Panc1 (cell line): ENCODE data around the gene NDUFAF7. TPM values are rescaled to one million over a fixed set of nuclear protein-coding genes. Genes with fewer than 3 reads are reported as not detected.
A peak's percentile ranks its signal among the peaks of the same experiment; 100 is the strongest.
"Not testable (repeated sequence)": the region's sequence is repeated elsewhere in the genome, so short reads cannot be mapped to it uniquely, and the experiment has no call there.

ENCODE experiments used
- ATAC-seq: fragments of 200-7000 bp; cut with Tn5 transposase; 2 replicates; pipeline ENCODE4 v1.9.1; 2020; ENCODE audit warnings: mild to moderate bottlenecking, moderate library complexity
- BruUV-seq: library from RNA; stranded (reverse); fragments of 400-500 nt; replicated peaks from 2 replicates; lab custom pipeline; 2021; lab: Mats Ljungman, UMichigan
- CTCF ChIA-PET: fragments of 300-600 bp; sonication (Branson Sonifier 250); formaldehyde crosslinking; loops from one replicate; lab custom pipeline; 2022; ENCODE audit warnings: antibody characterized with exemption; lab: Charles Lee
- POLR2A ChIA-PET: fragments of 300-600 bp; sonication (Branson Sonifier 250); formaldehyde crosslinking; loops from one replicate; lab custom pipeline; 2022; ENCODE audit warnings: antibody characterized with exemption; lab: Charles Lee
- DNase-seq: peaks from one replicate; pipeline ENCODE4 v3.0.0-alpha.2; 2010; ENCODE audit warnings: low read depth, low spot score
- H3K27ac ChIP-seq: 2 replicates; pipeline ENCODE4 v1.5.1; 2011; ENCODE audit warnings: mild to moderate bottlenecking, low read length, inconsistent platforms
- H3K27me3 ChIP-seq: fragments of 200-500 bp; sonication (Bioruptor generic); 2 replicates; pipeline ENCODE4 v1.6.0; 2014; ENCODE audit warnings: low read length, inconsistent platforms; ENCODE audit not compliant: control insufficient read depth, insufficient read depth
- H3K36me3 ChIP-seq: fragments of 200-500 bp; sonication (Bioruptor generic); 2 replicates; pipeline ENCODE4 v1.5.1; 2014; ENCODE audit warnings: inconsistent platforms, mild to moderate bottlenecking, low read length, moderate library complexity; ENCODE audit not compliant: control insufficient read depth, insufficient read depth
- H3K4me1 ChIP-seq: 2 replicates; pipeline ENCODE4 v1.5.1; 2011; ENCODE audit warnings: inconsistent platforms, mild to moderate bottlenecking, low read length, moderate library complexity; ENCODE audit not compliant: control insufficient read depth, insufficient read depth
- H3K4me3 ChIP-seq, 2 experiments: 2 replicates each; pipeline ENCODE4 v1.5.1; 2011 to 2012; ENCODE audit warnings: low read depth in 2 of 2, low read length in 2 of 2, mild to moderate bottlenecking in 2 of 2, inconsistent platforms in 1 of 2, moderate library complexity in 1 of 2
- H3K9me3 ChIP-seq: fragments of 200-500 bp; sonication (Bioruptor generic); 2 replicates; pipeline ENCODE4 v1.5.1; 2014; ENCODE audit warnings: low read depth, mild to moderate bottlenecking, inconsistent platforms, low read length, moderate library complexity; ENCODE audit not compliant: control insufficient read depth, insufficient read depth
- POLR2AphosphoS5 ChIP-seq: IDR thresholded peaks from 2 replicates; pipeline ENCODE4 v1.6.1; 2012; ENCODE audit warnings: mild to moderate bottlenecking, low read depth, low read length, moderate library complexity
- SIN3A ChIP-seq: IDR thresholded peaks from 2 replicates; pipeline ENCODE4 v1.6.1; 2012; ENCODE audit warnings: low read depth, mild to moderate bottlenecking, low read length, moderate library complexity, borderline replicate concordance; ENCODE audit not compliant: insufficient read depth
- TCF7L2 ChIP-seq: IDR thresholded peaks from 2 replicates; pipeline ENCODE4 v1.6.1; 2011; ENCODE audit warnings: mild to moderate bottlenecking, low read depth, low read length, inconsistent platforms
- in situ Hi-C: cut with HindIII; loops from 2 replicates; pipeline ENCODE4 v1.10.0; 2016; ENCODE audit warnings: low sequenced_read_pairs, low pct_unique_long_range_greater_than_20kb
- intact Hi-C: fragments of 100-400 bp; cut with micrococcal nuclease; formaldehyde crosslinking; loops from one replicate; pipeline ENCODE4 v1.10.0; 2022; ENCODE audit not compliant: unreplicated experiment
- total RNA-seq: library from RNA; stranded (reverse); gene quantifications from one replicate; pipeline ENCODE4 v1.2.1, GENCODE V29; 2021; ENCODE audit not compliant: unreplicated experiment
- TF ChIP-seq, protein P1 (sequence below), 2 experiments: IDR thresholded peaks; 2 replicates each; pipeline ENCODE4 v1.6.1; 2011 to 2012; ENCODE audit warnings: low read depth in 2 of 2, control low read depth in 1 of 2, low read length in 1 of 2, mild to moderate bottlenecking in 1 of 2, moderate library complexity in 1 of 2; ENCODE audit not compliant: insufficient read depth in 1 of 2
- TF ChIP-seq, protein P2 (sequence below): fragments of 450-650 bp; IDR thresholded peaks from 2 replicates; pipeline ENCODE4 v1.5.1; 2017; ENCODE audit warnings: mild to moderate bottlenecking

The NDUFAF7 gene
- total RNA-seq, 1 experiment from 2014 or later: 17.7 TPM

DNA sequence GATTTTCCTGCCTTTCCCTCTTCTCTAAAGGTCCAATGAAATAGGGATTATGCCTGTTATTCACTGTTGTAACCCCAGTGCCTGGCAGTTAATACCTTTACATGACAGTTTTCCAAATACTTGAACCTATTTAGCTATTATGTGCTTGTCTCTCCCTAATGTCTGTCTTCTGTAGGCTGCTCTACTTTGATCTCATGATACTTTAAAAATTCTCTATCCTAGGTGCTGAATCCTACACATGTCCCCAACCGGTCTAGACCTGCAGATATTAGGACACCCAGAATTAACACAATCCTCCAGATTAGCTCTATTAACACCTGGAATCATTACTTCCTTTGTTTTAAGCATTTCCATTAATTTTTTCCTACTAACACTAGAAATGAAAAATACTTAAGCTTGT lies 7.4 kb upstream of the NDUFAF7 start:
- no TSS peak for BruUV-seq
- in situ Hi-C loops (no loop called here), intact Hi-C loops (no loop called here)
- no peaks in the 10 kb centered on the region for H3K27me3 ChIP-seq
- no peaks in the 10 kb centered on the region for H3K4me1 ChIP-seq
- CTCF ChIA-PET: no interaction called here
- no peak overlapping the region for H3K27ac ChIP-seq
- POLR2A ChIA-PET: interaction anchor here (0.6 kb wide), 1 partner anchor 665 kb away, joined by 4 read pairs; no protein-coding TSS in a partner anchor
- ATAC-seq (no peak), DNase-seq (no peak)
- no peak for TF ChIP-seq TCF7L2
- no peak for TF ChIP-seq POLR2AphosphoS5
- TF ChIP-seq, protein P1, sequence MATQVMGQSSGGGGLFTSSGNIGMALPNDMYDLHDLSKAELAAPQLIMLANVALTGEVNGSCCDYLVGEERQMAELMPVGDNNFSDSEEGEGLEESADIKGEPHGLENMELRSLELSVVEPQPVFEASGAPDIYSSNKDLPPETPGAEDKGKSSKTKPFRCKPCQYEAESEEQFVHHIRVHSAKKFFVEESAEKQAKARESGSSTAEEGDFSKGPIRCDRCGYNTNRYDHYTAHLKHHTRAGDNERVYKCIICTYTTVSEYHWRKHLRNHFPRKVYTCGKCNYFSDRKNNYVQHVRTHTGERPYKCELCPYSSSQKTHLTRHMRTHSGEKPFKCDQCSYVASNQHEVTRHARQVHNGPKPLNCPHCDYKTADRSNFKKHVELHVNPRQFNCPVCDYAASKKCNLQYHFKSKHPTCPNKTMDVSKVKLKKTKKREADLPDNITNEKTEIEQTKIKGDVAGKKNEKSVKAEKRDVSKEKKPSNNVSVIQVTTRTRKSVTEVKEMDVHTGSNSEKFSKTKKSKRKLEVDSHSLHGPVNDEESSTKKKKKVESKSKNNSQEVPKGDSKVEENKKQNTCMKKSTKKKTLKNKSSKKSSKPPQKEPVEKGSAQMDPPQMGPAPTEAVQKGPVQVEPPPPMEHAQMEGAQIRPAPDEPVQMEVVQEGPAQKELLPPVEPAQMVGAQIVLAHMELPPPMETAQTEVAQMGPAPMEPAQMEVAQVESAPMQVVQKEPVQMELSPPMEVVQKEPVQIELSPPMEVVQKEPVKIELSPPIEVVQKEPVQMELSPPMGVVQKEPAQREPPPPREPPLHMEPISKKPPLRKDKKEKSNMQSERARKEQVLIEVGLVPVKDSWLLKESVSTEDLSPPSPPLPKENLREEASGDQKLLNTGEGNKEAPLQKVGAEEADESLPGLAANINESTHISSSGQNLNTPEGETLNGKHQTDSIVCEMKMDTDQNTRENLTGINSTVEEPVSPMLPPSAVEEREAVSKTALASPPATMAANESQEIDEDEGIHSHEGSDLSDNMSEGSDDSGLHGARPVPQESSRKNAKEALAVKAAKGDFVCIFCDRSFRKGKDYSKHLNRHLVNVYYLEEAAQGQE (IDR thresholded peaks at IDR 0.05; ENCODE audit: insufficient read depth in 1 of 2, low read depth in 2 of 2, low read length in 1 of 2): peak in 1 of 2 experiments; percentile 60; a peak in 2 of 4 replicates
- TF ChIP-seq SIN3A: no peak
- no peak overlapping the region for H3K4me3 ChIP-seq
- H3K36me3 ChIP-seq: peaks cover 36% of the 10 kb centered on the region
- H3K9me3 ChIP-seq: no peaks in the 10 kb centered on the region

DNA sequence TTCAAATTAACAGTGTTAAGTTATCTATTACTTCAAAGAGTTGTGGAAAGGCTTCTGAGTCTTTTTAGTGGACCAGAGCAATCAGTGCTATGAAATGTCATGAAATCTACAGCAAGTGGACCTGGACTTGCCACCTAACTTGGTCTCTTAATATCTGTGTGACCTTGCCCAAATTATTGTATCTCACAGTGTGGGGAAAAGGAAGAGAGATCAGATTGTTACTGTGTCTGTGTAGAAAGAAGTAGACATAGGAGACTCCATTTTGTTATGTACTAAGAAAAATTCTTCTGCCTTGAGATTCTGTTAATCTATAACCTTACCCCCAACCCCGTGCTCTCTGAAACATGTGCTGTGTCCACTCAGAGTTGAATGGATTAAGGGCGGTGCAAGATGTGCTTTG lies 6.3 kb upstream of the NDUFAF7 start:
- BruUV-seq, POLR2A ChIA-PET, in situ Hi-C loops, H3K4me1 ChIP-seq, H3K9me3 ChIP-seq, DNase-seq, H3K27me3 ChIP-seq, intact Hi-C loops, H3K27ac ChIP-seq, CTCF ChIA-PET, ATAC-seq, H3K4me3 ChIP-seq: not testable (repeated sequence)
- H3K36me3 ChIP-seq: peaks cover 36% of the 10 kb centered on the region

DNA sequence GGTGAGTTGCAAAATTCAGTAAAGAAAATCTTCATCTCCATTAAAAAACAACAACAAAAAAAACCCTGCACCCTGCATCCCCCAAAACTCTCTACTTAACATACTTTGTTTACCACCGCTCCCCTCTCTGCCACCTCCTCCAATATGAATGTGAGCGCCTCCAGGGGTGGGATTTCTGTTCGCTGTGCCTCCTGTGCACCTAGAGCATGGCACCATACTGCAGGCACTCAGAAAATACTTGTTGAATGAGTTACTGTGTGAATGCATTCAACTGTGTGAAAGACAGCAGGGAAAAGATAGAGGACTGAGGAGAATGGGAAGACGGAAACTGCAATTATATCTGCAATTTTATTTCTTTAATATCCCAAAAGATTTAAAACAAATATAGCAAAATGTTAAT lies 4.6 kb upstream of the NDUFAF7 start:
- Histone ChIP-seq H3K36me3 (peaks cover 34% of the 10 kb centered on the region), H3K9me3 (no peaks in the 10 kb centered on the region), H3K27ac (no peak overlapping the region), H3K4me1 (peaks cover 9% of the 10 kb centered on the region; the same call in 1 of the 2 replicates), H3K4me3 (no peak overlapping the region), H3K27me3 (no peaks in the 10 kb centered on the region)
- TF ChIP-seq, protein P2, sequence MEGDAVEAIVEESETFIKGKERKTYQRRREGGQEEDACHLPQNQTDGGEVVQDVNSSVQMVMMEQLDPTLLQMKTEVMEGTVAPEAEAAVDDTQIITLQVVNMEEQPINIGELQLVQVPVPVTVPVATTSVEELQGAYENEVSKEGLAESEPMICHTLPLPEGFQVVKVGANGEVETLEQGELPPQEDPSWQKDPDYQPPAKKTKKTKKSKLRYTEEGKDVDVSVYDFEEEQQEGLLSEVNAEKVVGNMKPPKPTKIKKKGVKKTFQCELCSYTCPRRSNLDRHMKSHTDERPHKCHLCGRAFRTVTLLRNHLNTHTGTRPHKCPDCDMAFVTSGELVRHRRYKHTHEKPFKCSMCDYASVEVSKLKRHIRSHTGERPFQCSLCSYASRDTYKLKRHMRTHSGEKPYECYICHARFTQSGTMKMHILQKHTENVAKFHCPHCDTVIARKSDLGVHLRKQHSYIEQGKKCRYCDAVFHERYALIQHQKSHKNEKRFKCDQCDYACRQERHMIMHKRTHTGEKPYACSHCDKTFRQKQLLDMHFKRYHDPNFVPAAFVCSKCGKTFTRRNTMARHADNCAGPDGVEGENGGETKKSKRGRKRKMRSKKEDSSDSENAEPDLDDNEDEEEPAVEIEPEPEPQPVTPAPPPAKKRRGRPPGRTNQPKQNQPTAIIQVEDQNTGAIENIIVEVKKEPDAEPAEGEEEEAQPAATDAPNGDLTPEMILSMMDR: no peak
- TF ChIP-seq SIN3A: no peak
- TF ChIP-seq POLR2AphosphoS5: no peak
- no peak for TF ChIP-seq TCF7L2
- TF ChIP-seq, protein P1 (IDR thresholded peaks at IDR 0.05; ENCODE audit: insufficient read depth in 1 of 2, low read depth in 2 of 2, low read length in 1 of 2): no peak
- CTCF ChIA-PET: no interaction called here
- no TSS peak for BruUV-seq
- in situ Hi-C loops: no loop called here
- no peak for DNase-seq
- ATAC-seq: no peak
- intact Hi-C loops: no loop called here
- POLR2A ChIA-PET: no interaction called here
